HCT116 (cell line): ENCODE results near the gene HMCES.

Source experiments
- CTCF ChIP-seq, 3 experiments: fragments of 200-600 bp in 1 of 3; sonication (generic) in 1 of 3; IDR thresholded peaks in 2 of 3; conservative IDR thresholded peaks in 1 of 3; 2 replicates each; pipeline ENCODE4 v1.5.1; 2012 to 2017; ENCODE audit warnings: low read depth in 2 of 3, low read length in 2 of 3, antibody characterized with exemption in 1 of 3, borderline replicate concordance in 1 of 3, control low read depth in 1 of 3, mild to moderate bottlenecking in 1 of 3, mixed read lengths in 1 of 3, mixed run types in 1 of 3, moderate library complexity in 1 of 3; ENCODE audit not compliant: insufficient read depth in 1 of 3
- JUND ChIP-seq: IDR thresholded peaks from 2 replicates; pipeline ENCODE4 v1.6.1; 2012
- RAD21 ChIP-seq: IDR thresholded peaks from 2 replicates; pipeline ENCODE4 v1.6.1; 2012; ENCODE audit warnings: low read depth, mild to moderate bottlenecking
- REST ChIP-seq: IDR thresholded peaks from 2 replicates; pipeline ENCODE4 v1.6.1; 2012; ENCODE audit warnings: low read depth
- ZBTB33 ChIP-seq: IDR thresholded peaks from 2 replicates; pipeline ENCODE4 v1.6.1; 2011; ENCODE audit warnings: mild to moderate bottlenecking, low read length, moderate library complexity; ENCODE audit not compliant: insufficient replicate concordance; ENCODE audit errors: extremely low read depth

- TF ChIP-seq RAD21 (no peak), ZBTB33 (no peak), CTCF (IDR thresholded peaks at IDR 0.05 in 2 of 3, conservative IDR thresholded peaks at IDR 0.05 in 1 of 3; ENCODE audit: borderline replicate concordance in 1 of 3, insufficient read depth in 1 of 3, low read depth in 2 of 3, low read length in 2 of 3) (no peak), REST (no peak), JUND (no peak)
These were observed 36.7 kb downstream of the HMCES start for GRCh38 chr3:129315223-129315997.
